ENCODE measurements around the gene SGO1.

GRCh38 chr3:20121088-20121487, 64.9 kb downstream of the SGO1 start:
- TF ChIP-seq, protein P1, sequence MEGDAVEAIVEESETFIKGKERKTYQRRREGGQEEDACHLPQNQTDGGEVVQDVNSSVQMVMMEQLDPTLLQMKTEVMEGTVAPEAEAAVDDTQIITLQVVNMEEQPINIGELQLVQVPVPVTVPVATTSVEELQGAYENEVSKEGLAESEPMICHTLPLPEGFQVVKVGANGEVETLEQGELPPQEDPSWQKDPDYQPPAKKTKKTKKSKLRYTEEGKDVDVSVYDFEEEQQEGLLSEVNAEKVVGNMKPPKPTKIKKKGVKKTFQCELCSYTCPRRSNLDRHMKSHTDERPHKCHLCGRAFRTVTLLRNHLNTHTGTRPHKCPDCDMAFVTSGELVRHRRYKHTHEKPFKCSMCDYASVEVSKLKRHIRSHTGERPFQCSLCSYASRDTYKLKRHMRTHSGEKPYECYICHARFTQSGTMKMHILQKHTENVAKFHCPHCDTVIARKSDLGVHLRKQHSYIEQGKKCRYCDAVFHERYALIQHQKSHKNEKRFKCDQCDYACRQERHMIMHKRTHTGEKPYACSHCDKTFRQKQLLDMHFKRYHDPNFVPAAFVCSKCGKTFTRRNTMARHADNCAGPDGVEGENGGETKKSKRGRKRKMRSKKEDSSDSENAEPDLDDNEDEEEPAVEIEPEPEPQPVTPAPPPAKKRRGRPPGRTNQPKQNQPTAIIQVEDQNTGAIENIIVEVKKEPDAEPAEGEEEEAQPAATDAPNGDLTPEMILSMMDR (IDR thresholded peaks at IDR 0.05) = no peak
- TF ChIP-seq POLR2A (IDR thresholded peaks at IDR 0.05) = no peak
